WTC11 (cell line): ENCODE measurements around the gene PYHIN1. TPM values are rescaled to one million over a fixed set of nuclear protein-coding genes. Genes with fewer than 3 reads are reported as not detected.

ENCODE experiments used
- ATAC-seq: fragments of 200-7000 bp; cut with Tn5 transposase; 2 replicates; pipeline ENCODE4 v1.10.0; 2021; ENCODE audit warnings: mild to moderate bottlenecking, moderate library complexity
- CTCF ChIA-PET: fragments of 300-600 bp; sonication (Branson Sonifier 250); formaldehyde crosslinking; loops from one replicate; lab custom pipeline; 2021; ENCODE audit warnings: antibody characterized with exemption; lab: Charles Lee
- POLR2A ChIA-PET: fragments of 350-600 bp; sonication (Branson Sonifier 250); formaldehyde crosslinking; loops from one replicate; lab custom pipeline; 2021; ENCODE audit warnings: antibody characterized with exemption; lab: Charles Lee
- DNase-seq: peaks from one replicate; pipeline ENCODE4 v3.0.0; 2021; ENCODE audit warnings: low spot score
- H3K27ac Mint-ChIP-seq: 2 replicates; pipeline ENCODE4 v1.8.0; 2021; ENCODE audit warnings: mixed read lengths
- H3K27me3 Mint-ChIP-seq: 2 replicates; pipeline ENCODE4 v1.8.0; 2021; ENCODE audit warnings: low read depth, mild to moderate bottlenecking, moderate library complexity, mixed read lengths
- H3K36me3 Mint-ChIP-seq: 2 replicates; pipeline ENCODE4 v1.8.0; 2021; ENCODE audit warnings: mixed read lengths
- H3K4me1 Mint-ChIP-seq: 2 replicates; pipeline ENCODE4 v1.8.0; 2022; ENCODE audit warnings: mixed read lengths
- H3K4me3 Mint-ChIP-seq: 2 replicates; pipeline ENCODE4 v1.8.0; 2021; ENCODE audit warnings: mild to moderate bottlenecking, moderate library complexity, mixed read lengths
- H3K9me3 Mint-ChIP-seq: 2 replicates; pipeline ENCODE4 v1.8.0; 2021; ENCODE audit warnings: mixed read lengths
- ARID4B ChIP-seq: sonication (generic); formaldehyde crosslinking; IDR thresholded peaks from 2 replicates; pipeline ENCODE4 v1.8.0; 2023; ENCODE audit warnings: missing genetic modification reagents, mild to moderate bottlenecking, borderline replicate concordance
- ATF3 ChIP-seq: sonication (generic); formaldehyde crosslinking; conservative IDR thresholded peaks from 2 replicates; pipeline ENCODE4 v1.8.1; 2022; ENCODE audit warnings: mild to moderate bottlenecking, missing genetic modification reagents
- CDX4 ChIP-seq: fragments of 250-450 bp; sonication (Bioruptor Pico); IDR thresholded peaks from 2 replicates; pipeline ENCODE4 v1.9.0; 2021; ENCODE audit warnings: moderate library complexity, mild to moderate bottlenecking, inconsistent platforms, borderline replicate concordance
- GABPB1 ChIP-seq: sonication (generic); formaldehyde crosslinking; IDR thresholded peaks from 2 replicates; pipeline ENCODE4 v1.8.1; 2023; ENCODE audit warnings: mild to moderate bottlenecking, missing genetic modification reagents
- HMGA2 ChIP-seq: fragments of 250-450 bp; sonication (Bioruptor Pico); IDR thresholded peaks from 2 replicates; pipeline ENCODE4 v1.4.0; 2021; ENCODE audit warnings: mild to moderate bottlenecking, moderate library complexity
- JAZF1 ChIP-seq: fragments of 250-450 bp; sonication (Bioruptor Pico); IDR thresholded peaks from 2 replicates; pipeline ENCODE4 v1.9.0; 2021; ENCODE audit warnings: moderate library complexity, mild to moderate bottlenecking, inconsistent platforms
- MXD4 ChIP-seq: fragments of 250-450 bp; sonication (Bioruptor Pico); IDR thresholded peaks from 2 replicates; pipeline ENCODE4 v1.8.0; 2021; ENCODE audit warnings: mild to moderate bottlenecking, moderate library complexity, borderline replicate concordance
- NFE2L1 ChIP-seq: sonication (generic); formaldehyde crosslinking; IDR thresholded peaks from 2 replicates; pipeline ENCODE4 v1.8.1; 2023; ENCODE audit warnings: missing genetic modification reagents
- PRDM15 ChIP-seq: sonication (generic); formaldehyde crosslinking; IDR thresholded peaks from 2 replicates; pipeline ENCODE4 v1.8.0; 2022; ENCODE audit warnings: missing genetic modification reagents
- SMAD3 ChIP-seq: sonication (generic); formaldehyde crosslinking; IDR thresholded peaks from 2 replicates; pipeline ENCODE4 v1.8.0; 2022; ENCODE audit warnings: missing genetic modification reagents, mild to moderate bottlenecking, borderline replicate concordance
- ZNF263 ChIP-seq: sonication (generic); formaldehyde crosslinking; IDR thresholded peaks from 2 replicates; pipeline ENCODE4 v1.8.1; 2022; ENCODE audit warnings: low read depth, mild to moderate bottlenecking, moderate library complexity, missing genetic modification reagents
- ZNF425 ChIP-seq: fragments of 250-450 bp; sonication (Bioruptor Pico); conservative IDR thresholded peaks from 2 replicates; pipeline ENCODE4 v1.9.0; 2021; ENCODE audit warnings: mild to moderate bottlenecking
- total RNA-seq: library from RNA; stranded (reverse); gene quantifications from 3 replicates; pipeline ENCODE4 v1.2.3, GENCODE V29; 2021
- TF ChIP-seq, protein P1 (sequence below): fragments of 250-450 bp; sonication (Bioruptor Pico); IDR thresholded peaks from 2 replicates; pipeline ENCODE4 v1.9.0; 2021; ENCODE audit warnings: mild to moderate bottlenecking, borderline replicate concordance
- TF ChIP-seq, protein P2 (sequence below): sonication (generic); formaldehyde crosslinking; IDR thresholded peaks from 2 replicates; pipeline ENCODE4 v1.8.0; 2023; ENCODE audit warnings: missing genetic modification reagents

Gene PYHIN1
- total RNA-seq, 1 experiment from 2014 or later = not detected

GRCh38 chr1:159008744-159009188, 77.4 kb downstream of the PYHIN1 start:
- Mint-ChIP-seq H3K27ac (no peak overlapping the region), H3K36me3 (no peaks in the 10 kb centered on the region), H3K27me3 (peaks cover 62% of the 10 kb centered on the region), H3K4me1 (peaks cover 56% of the 10 kb centered on the region), H3K4me3 (no peak overlapping the region), H3K9me3 (no peaks in the 10 kb centered on the region)
- CTCF ChIA-PET = no interaction called here
- DNase-seq (no peak), ATAC-seq (no peak)
- TF ChIP-seq CDX4 (CRISPR knock-in tag) = no peak
- no peak for TF ChIP-seq ATF3
- no peak for TF ChIP-seq NFE2L1 (CRISPR knock-in tag)
- TF ChIP-seq JAZF1 (CRISPR knock-in tag) = no peak
- TF ChIP-seq ZNF263 (CRISPR knock-in tag) = no peak
- TF ChIP-seq PRDM15 = no peak
- TF ChIP-seq, protein P1, sequence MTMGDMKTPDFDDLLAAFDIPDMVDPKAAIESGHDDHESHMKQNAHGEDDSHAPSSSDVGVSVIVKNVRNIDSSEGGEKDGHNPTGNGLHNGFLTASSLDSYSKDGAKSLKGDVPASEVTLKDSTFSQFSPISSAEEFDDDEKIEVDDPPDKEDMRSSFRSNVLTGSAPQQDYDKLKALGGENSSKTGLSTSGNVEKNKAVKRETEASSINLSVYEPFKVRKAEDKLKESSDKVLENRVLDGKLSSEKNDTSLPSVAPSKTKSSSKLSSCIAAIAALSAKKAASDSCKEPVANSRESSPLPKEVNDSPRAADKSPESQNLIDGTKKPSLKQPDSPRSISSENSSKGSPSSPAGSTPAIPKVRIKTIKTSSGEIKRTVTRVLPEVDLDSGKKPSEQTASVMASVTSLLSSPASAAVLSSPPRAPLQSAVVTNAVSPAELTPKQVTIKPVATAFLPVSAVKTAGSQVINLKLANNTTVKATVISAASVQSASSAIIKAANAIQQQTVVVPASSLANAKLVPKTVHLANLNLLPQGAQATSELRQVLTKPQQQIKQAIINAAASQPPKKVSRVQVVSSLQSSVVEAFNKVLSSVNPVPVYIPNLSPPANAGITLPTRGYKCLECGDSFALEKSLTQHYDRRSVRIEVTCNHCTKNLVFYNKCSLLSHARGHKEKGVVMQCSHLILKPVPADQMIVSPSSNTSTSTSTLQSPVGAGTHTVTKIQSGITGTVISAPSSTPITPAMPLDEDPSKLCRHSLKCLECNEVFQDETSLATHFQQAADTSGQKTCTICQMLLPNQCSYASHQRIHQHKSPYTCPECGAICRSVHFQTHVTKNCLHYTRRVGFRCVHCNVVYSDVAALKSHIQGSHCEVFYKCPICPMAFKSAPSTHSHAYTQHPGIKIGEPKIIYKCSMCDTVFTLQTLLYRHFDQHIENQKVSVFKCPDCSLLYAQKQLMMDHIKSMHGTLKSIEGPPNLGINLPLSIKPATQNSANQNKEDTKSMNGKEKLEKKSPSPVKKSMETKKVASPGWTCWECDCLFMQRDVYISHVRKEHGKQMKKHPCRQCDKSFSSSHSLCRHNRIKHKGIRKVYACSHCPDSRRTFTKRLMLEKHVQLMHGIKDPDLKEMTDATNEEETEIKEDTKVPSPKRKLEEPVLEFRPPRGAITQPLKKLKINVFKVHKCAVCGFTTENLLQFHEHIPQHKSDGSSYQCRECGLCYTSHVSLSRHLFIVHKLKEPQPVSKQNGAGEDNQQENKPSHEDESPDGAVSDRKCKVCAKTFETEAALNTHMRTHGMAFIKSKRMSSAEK (CRISPR knock-in tag) = no peak
- no peak for TF ChIP-seq ZNF425 (CRISPR knock-in tag)
- TF ChIP-seq, protein P2, sequence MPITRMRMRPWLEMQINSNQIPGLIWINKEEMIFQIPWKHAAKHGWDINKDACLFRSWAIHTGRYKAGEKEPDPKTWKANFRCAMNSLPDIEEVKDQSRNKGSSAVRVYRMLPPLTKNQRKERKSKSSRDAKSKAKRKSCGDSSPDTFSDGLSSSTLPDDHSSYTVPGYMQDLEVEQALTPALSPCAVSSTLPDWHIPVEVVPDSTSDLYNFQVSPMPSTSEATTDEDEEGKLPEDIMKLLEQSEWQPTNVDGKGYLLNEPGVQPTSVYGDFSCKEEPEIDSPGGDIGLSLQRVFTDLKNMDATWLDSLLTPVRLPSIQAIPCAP (CRISPR knock-in tag) = no peak
- no peak for TF ChIP-seq HMGA2
- no peak for TF ChIP-seq GABPB1 (CRISPR knock-in tag)
- TF ChIP-seq SMAD3 (CRISPR knock-in tag) = no peak
- no peak for TF ChIP-seq MXD4 (CRISPR knock-in tag)
- TF ChIP-seq ARID4B = no peak
- TF ChIP-seq, all 79 proteins: peak for 0
- POLR2A ChIA-PET = no interaction called here
